ENCODE results near the gene C1QTNF2.

The C1QTNF2 gene

GRCh38 chr5:160375166-160375565 lies 4.7 kb upstream of the C1QTNF2 start:
- DNase-seq (ENCODE audit: low read depth) = no peak

- no peak for DNase-seq (ENCODE audit: low read depth)
These were observed 868 bp upstream of the C1QTNF2 start for GRCh38 chr5:160371294-160371693.

- no peak for DNase-seq (ENCODE audit: low read depth)
These were observed 248 bp upstream of the C1QTNF2 start for GRCh38 chr5:160370713-160371034.

GRCh38 chr5:160367885-160368284 lies 2.5 kb downstream of the C1QTNF2 start:
- no peak for DNase-seq (ENCODE audit: low read depth)

- DNase-seq (ENCODE audit: low read depth) = no peak
These were observed 3.2 kb downstream of the C1QTNF2 start for GRCh38 chr5:160367261-160367660.

GRCh38 chr5:160366230-160366629 lies 4.2 kb downstream of the C1QTNF2 start:
- no peak for DNase-seq (ENCODE audit: low read depth)

- no peak for DNase-seq (ENCODE audit: low read depth)
These were observed 6.6 kb downstream of the C1QTNF2 start for GRCh38 chr5:160363660-160364395.

GRCh38 chr5:160363211-160363610 lies 7.2 kb downstream of the C1QTNF2 start:
- DNase-seq (ENCODE audit: low read depth) = no peak

- no peak for DNase-seq (ENCODE audit: low read depth)
These were observed 8.7 kb downstream of the C1QTNF2 start for GRCh38 chr5:160361624-160362228.

- DNase-seq (ENCODE audit: low read depth) = no peak
These were observed 10.1 kb downstream of the C1QTNF2 start for GRCh38 chr5:160360310-160360709.

- no peak for DNase-seq (ENCODE audit: low read depth)
These were observed 10.6 kb downstream of the C1QTNF2 start for GRCh38 chr5:160359816-160360215.

GRCh38 chr5:160359242-160359641 lies 11.2 kb downstream of the C1QTNF2 start:
- DNase-seq (ENCODE audit: low read depth) = no peak

GRCh38 chr5:160357861-160358411 lies 12.5 kb downstream of the C1QTNF2 start:
- no peak for DNase-seq (ENCODE audit: low read depth)

GRCh38 chr5:160357394-160357793 lies 13.0 kb downstream of the C1QTNF2 start:
- no peak for DNase-seq (ENCODE audit: low read depth)

- no peak for DNase-seq (ENCODE audit: low read depth)
These were observed 13.7 kb downstream of the C1QTNF2 start for GRCh38 chr5:160356550-160357347.

- no peak for DNase-seq (ENCODE audit: low read depth)
These were observed 15.8 kb downstream of the C1QTNF2 start for GRCh38 chr5:160354666-160355065.

GRCh38 chr5:160353379-160353778 lies 17.0 kb downstream of the C1QTNF2 start:
- no peak for DNase-seq (ENCODE audit: low read depth)

- no peak for DNase-seq (ENCODE audit: low read depth)
These were observed 18.1 kb downstream of the C1QTNF2 start for GRCh38 chr5:160352308-160352707.

- no peak for DNase-seq (ENCODE audit: low read depth)
These were observed 20.5 kb downstream of the C1QTNF2 start for GRCh38 chr5:160349935-160350303.

- DNase-seq (ENCODE audit: low read depth) = no peak
These were observed 21.0 kb downstream of the C1QTNF2 start for GRCh38 chr5:160349249-160349934.

GRCh38 chr5:160348080-160348479 lies 22.3 kb downstream of the C1QTNF2 start:
- no peak for DNase-seq (ENCODE audit: low read depth)

- no peak for DNase-seq (ENCODE audit: low read depth)
These were observed 23.0 kb downstream of the C1QTNF2 start for GRCh38 chr5:160347448-160347847.

All from HS-5 (cell line).